GM18868 (cell line): ENCODE data around the gene NUP85.
"Not testable (repeated sequence)": the region's sequence is repeated elsewhere in the genome, so short reads cannot be mapped to it uniquely, and the experiment has no call there.

Experiments
- ATAC-seq: cut with Tn5 transposase; IDR thresholded peaks from one replicate; pipeline ENCODE4 v1.9.1; 2021; ENCODE audit warnings: mild to moderate bottlenecking, moderate library complexity; ENCODE audit not compliant: unreplicated experiment

The NUP85 gene, protein sequence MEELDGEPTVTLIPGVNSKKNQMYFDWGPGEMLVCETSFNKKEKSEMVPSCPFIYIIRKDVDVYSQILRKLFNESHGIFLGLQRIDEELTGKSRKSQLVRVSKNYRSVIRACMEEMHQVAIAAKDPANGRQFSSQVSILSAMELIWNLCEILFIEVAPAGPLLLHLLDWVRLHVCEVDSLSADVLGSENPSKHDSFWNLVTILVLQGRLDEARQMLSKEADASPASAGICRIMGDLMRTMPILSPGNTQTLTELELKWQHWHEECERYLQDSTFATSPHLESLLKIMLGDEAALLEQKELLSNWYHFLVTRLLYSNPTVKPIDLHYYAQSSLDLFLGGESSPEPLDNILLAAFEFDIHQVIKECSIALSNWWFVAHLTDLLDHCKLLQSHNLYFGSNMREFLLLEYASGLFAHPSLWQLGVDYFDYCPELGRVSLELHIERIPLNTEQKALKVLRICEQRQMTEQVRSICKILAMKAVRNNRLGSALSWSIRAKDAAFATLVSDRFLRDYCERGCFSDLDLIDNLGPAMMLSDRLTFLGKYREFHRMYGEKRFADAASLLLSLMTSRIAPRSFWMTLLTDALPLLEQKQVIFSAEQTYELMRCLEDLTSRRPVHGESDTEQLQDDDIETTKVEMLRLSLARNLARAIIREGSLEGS

DNA sequence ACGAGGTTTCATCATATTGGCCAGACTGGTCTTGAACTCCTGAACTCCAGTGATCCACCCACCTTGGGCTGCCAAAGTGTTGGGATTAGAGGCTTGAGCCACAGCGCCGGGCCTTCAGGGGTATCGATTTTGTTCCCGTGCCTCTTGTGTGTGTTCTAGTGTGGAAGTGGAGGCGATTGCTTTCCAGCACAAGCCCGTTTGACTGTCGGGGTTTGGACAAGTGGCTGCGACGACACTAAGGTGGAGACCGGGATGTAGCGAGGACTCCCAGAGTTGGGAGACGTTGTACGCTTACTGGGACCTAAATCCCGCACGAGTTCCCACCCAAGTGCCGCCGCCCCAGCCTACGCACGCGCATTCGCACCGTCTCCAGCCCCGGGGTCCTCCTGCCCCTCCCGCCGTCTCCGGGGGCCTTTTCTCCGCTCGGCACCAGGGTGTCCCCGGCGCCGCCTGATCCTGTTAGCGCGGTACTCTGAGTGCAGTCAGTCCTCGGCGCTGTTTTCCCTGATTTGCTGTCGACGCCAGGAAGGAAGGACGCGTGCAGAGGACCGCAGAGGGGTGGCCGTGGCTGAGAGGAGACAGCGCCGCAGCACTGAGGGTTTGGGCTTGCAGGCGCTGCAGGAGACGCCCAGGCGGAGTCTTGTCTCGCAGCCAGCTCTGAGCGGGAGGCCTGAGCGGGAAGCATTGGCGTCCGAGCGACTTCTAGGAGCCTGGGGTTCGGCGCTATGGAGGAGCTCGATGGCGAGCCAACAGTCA, at the start of gene NUP85:
Gene NUP85 (plus strand): TSS at position 643 of the 756 bp plus-strand sequence. CDS start 83 bp downstream, at position 726.
- ATAC-seq, result peak; percentile 69

DNA sequence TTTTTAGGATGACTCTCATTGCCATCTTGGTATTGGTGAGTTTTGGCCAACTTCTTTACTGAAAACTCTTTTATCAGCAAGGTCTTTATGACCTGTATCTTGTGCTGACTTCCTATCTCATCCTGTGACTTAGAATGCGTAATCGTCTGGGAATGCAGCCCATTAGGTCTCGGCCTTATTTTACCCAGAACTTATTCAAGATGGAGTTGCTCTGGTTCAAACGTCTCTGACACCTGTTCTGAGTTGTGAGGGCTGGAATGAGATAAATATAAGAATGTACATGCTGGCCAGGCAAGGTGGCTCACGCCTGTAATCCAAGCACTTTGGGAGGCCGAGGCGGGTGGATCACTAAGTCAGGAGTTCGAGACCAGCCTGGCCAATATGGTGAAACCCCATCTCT, 47.0 kb upstream of the NUP85 start:
- not testable (repeated sequence) for ATAC-seq

DNA sequence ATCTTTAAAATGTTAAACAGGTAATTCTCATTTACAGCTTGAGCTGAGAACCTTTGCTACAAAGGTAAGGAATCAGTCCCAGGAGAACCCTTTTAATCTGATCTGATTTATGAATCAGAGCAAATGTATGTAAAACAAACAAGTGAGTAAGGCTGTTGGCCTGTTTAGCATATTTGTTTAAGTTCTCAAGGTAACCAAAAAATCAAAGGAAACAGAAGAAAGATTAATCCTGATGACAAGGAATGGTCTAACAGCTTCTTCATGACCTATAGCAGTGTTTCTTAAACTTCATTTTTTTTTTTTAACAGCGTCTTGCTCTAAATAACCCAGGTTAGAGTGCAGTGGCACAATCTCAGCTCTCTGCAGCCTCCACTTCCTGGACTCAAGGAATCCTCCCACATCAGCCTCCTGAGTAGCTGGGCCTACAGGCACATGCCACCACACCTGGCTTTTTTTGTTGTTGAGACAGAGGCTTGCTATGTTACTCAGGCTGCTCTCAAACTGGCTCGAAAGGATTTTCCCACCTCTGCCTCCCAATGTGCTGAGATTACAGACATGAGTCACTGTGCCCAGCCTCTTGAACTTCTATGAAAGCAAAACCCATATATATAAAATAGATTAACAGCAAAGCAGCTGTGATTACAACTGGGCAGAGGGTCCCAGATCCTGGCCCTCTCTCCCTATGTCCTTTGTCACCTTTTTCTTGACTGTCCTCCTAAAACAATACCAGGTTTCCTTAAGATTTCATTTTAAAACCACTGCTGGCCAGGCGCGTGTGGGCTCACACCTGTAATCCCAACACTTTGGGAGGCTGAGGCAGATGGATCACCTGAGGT, 46.1 kb upstream of the NUP85 start:
- ATAC-seq, result no peak

DNA sequence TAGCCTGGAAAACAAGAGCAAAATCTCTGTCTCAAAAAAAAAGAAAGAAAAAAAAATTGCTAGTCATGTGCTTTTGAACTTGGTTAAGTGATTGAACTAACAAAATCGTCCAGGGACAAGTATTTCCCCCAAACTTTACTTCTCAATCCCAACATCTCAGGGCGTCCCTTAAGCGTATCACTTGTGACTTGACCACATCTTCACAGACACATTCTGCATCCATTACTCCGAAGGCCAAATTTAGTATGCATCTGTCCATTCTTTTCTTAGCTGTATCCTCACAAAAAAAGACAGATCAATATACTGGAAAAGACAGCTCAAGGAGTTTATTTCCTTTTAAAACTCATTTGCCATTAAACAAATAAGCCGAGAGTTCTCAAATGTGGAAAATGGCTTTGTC, 45.3 kb upstream of the NUP85 start:
- ATAC-seq, result no peak

DNA sequence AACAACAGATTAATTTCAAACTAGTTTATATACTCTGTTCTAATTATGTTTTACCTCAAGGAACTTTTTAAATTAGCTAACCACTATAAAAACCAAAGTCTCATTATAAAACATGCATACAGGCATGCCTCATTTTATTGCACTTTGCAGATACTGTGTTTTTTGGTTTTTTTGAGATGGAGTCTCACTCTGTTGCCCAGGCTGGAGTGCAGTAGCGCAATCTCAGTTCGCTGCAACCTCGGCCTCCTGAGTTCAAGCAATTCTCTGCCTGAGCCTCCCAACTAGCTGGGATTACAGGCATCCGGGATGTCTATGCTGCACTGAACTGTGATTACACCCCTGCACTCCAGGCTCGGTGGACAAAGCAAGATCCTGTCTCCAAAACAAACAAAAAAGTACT, 42.4 kb upstream of the NUP85 start:
- ATAC-seq, result no peak

DNA sequence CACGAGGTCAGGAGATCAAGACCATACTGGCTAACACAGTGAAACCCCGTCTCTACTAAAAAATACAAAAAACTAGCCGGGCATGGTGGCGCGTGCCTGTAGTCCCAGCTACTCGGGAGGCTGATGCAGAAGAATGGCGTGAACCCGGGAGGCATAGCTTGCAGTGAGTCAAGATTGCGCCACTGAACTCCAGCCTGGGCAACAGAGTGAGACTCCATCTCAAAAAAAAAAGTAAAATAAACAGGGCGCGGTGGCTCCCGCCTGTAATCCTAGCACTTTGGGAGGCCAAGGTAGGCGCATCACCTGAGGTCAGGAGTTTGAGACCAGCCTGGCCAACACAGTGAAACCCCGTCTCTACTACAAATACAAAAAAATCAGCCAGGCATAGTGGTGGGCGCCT, 40.9 kb upstream of the NUP85 start:
- ATAC-seq, result not testable (repeated sequence)

DNA sequence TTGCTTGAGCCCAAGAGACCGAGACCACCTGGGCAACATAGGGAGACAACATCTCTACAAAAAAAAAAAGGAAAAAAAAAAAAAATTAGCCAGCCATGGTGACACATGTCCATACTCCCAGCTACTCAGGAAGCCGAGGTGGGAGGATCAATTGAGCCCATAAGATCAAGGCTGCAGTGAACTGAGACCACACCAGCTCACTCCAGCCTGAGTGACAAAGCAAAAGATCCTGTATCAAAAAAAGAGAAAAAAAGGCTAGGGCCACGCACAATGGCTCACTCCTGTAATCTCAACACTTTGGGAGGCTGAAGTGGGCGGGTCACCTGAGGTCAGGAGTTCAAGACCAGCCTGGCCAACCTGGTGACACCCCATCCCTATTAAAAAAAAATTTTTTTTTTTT, 36.5 kb upstream of the NUP85 start:
- ATAC-seq, result no peak

DNA sequence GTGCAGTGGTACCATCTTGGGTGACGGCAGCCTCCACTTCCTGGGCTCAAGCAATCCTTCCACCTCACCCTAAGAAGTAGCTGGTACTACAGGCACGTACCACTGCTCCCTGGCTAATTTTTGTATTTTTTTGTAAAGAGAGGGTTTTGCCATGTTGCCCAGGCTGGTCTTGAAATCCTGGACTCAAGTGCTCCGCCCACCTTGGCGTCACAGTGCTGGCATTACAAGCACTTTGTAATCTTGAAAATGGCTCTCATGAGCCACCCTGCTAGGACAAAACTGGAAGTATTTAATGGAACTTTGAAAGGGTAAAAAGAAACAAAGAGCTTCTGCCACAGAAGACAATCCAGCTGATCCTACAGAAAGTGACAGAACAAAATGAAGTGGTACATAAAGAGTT, 32.0 kb upstream of the NUP85 start:
- no peak for ATAC-seq

DNA sequence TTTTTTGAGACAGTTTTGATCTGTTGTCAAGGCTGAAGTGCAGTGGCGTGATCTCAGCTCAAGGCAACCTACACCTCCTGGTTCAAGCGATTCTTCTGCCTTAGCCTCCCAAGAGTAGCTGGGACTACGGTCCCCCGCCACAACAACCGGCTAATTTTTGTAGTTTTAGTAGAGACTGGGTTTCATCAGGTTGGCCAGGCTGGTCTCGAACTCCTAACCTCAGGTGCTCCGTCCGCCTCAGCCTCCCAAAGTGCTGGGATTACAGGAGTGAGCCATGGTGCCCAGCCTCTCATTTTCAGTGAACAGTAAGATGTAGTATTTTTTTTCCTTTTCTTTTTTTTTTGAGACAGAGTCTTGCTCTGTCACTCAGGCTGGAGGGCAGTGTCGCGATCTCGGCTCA, 30.5 kb upstream of the NUP85 start:
- ATAC-seq, result no peak

DNA sequence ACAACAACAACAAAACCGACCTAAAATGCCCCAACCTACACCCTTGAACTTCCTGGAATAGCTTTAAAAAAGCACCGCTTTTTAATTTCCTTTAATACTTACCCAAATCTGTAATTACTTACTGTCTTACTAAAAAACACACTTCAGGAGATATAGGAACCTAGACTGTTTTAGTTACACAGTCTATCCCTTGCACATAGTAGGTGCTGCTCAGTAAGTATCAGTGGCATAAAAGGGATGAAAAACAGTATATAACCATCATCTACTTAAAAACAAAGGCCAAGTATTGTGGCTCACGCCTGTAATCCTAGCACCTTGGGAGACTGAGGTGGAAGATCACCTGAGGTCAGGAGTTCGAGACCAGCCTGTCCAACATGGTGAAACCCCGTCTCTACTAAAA, 28.9 kb upstream of the NUP85 start:
- ATAC-seq, result no peak

DNA sequence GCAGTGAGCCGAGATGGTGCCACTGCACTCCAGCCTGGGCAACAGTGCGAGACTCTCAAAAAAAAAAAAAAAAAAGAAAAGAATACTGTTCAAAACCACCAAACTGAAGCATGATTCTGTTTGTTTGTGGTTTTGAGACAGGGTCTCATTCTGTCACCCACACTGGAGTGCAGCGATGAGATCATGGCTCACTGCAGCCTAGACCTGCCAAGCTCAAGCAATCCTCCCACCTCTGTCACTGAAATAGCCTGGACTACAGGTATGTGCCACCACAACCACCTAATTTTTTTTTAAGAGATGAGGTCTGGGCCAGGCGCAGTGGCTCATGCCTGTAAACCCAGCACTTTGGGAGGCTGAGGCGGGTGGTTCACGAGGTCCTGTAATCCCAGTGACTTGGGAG, 27.0 kb upstream of the NUP85 start:
- ATAC-seq, result no peak

DNA sequence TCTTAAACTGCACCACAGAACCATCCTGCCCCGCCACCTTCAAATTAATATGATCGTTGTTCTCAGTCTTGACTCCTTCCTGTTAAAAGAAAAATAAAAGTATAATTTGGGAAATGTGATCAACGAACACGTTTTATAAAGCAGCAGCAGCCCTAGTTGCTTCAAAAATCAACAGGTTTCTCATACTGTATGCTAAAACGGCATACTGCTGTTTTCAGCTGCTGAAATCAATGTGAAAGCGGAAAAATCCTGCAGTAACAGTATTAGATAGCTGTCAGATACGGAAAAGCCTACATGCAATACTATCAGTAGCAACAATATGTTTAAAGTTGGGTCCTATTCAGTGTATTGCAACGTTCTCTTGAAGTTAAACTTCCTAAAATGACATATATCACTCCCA, 24.4 kb upstream of the NUP85 start:
- no peak for ATAC-seq

DNA sequence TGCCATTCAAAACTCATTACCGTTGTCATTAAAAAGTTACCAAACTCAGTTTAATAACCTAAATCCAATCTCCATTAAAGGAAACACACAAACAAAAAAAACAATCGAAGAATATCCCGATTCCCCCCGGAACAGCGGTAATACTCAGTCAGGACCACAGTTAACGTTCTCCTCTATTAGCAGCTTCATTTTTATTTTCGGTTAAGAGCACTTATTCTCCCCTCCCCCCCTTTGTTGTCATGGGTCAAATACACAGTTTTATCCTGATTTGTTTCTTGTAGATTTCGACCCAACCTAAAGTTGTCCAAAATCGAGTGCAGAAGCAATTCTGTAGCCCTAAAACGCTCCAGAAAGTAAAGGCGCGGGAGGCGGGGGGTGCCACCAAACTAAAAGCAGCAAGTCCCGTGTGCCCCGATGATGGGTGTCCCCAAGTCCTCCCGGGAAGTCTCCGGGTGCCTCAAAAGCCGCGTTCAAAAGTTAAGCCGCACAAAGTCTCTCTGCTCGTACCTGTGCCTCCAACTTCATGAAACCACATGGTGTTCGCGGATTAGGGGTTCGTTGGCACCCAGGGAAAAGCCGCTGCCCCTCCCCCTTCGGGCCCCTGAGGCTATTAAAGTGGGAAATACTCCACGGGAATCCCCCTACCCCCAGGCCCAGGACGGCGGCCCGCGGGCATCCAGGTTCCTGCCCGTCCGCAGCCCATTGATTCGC, 23.7 kb upstream of the NUP85 start:
- peak; percentile 22 for ATAC-seq

DNA sequence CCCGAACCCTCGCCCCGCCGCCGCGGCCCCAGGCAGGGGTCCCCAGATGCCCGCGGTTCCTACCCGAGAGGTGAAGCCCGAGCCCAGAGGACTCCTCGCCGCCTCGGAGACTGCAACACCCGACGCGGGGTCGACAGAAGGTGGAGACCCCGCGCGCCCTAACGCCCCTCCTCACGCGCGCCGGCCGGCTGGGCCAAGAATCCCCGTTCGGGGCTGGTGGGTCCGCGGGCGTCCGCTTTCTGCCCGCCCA, 23.2 kb upstream of the NUP85 start:
- no peak for ATAC-seq

DNA sequence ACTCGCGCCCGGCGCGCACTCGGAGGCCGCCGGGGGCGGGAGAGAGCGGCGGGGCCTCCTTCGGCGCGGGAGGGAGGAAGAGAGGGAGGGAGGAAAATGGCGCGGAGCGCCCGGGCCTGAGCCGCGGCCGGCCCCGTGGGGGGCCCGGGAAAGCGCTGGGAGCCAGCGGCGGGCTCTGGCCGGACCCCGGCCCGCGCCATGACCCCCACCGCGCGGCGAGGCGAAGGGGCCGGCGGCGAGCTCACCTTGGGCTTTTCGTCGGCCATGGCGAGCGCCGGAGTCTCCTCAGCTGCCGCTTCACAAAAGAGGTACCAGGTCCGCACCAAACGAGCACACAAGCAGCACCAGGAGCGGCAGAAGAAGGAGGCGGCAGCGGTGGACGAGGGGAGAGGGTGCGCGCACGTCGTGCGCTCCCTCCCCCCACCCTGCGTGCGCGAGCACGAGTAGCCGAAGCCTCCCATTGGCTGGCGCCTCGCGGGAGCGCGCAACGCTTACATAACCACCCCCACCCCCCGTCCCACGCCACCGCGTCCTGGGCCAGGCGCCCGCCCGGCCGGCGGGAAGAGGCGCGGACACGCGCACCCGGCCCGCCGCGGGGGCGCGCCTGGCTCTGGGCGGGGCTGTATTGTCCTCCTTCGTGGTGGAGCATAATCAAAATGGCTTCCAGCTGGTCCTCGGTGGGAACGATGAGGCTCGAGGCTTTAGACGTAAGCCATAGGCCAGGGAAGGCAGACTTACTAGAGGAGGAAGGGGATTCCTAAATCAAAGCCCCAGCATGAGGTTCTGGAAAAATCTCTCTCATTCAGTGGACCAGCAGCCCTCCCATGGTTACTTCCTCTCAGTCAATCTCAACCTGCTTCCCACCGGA, 22.7 kb upstream of the NUP85 start, which contains the start of gene SUMO2:
Gene SUMO2 (minus strand): TSS at position 391 of the 868 bp plus-strand sequence. CDS start 125 bp downstream, at position 266.
- peak; percentile 75 for ATAC-seq

DNA sequence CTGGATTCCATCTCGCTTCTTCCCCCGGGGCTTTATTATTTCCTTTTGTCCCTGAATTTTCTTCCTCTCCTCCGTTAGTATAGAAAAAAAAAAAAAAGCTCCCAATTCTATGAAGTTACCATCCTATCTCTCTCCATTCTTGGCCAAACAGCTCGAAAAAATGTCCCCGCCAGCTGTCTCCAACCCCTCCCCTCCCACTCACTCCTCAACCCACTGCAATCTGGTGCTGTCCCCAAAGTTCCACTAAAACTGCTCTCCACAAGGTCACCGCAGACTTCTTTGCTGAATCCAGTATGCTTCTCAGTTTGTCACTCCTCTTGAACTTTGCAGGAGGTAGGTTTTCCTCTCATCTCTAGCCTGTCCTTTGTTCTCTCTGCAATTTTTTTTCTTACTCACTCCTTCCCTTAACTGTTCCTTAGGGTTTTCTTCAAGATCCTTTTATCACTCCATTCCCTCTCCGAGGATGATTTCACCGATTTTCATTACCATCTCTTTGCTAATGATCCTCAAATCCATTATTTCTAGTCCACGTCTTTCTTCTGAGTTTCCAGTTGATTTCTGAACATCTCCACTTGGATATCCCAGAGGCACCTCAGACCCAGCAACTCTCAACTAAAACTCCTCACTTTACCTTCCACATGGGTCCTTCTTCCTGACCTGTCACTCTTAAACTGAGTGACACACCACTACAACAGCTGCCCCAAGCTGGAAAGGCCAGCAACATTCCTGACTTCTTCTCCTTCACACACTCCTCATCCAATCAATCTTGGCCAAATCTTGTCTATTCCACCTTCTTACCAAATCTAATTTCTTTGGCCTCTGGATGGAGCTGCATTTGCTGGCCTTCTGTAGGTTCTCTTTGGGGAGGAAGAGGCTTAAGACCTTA, 21.2 kb upstream of the NUP85 start:
- no peak for ATAC-seq

DNA sequence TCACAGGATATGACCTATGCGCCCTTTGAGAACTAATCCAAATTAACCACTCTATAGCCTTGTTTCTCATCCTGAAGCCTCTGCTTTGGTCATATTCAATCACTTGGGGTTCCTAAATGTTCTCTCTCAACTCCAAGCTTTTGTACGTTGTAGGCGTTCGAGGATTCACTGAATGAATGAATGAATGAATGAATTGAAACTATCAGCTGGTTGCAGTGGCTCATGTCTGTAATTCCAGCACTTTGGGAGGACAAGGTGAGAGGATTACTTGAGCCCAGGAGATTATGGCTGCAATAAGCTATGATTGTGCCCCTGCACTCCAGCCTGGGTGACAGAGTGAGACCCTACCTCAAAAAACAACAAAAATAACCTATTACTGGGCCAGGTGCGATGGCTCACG, 16.9 kb upstream of the NUP85 start:
- ATAC-seq, result no peak

DNA sequence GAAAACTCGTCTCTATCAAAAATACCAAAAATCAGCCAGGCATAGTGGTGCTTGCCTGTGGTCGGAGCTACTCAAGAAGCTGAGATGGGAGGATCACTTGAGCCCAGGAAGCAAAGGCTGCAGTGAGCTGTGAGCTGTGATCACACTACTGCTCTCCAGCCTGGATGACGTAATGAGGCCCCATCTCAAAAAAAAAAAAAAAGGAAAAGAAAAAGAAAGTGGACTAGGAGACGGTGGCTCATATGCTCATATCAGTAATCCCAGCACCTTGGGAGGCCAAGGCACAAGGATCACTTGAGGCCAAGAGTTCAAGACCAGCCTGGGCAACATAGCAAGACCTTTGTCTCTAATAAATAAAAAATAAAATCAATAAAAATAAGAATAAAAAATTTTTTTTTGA, 13.9 kb upstream of the NUP85 start:
- no peak for ATAC-seq
